K562 (cell line): ENCODE measurements around the gene TTLL10. TPM values are rescaled to one million over a fixed set of nuclear protein-coding genes. Genes with fewer than 3 reads are reported as not detected.

Experiments used
- CEBPZ ChIP-seq: fragments of 150-350 bp; IDR thresholded peaks from 2 replicates; pipeline ENCODE4 v1.6.1; 2014; ENCODE audit warnings: low read depth, mild to moderate bottlenecking, low read length, borderline replicate concordance
- FIP1L1 ChIP-seq: fragments of 200-400 bp; formaldehyde crosslinking; IDR thresholded peaks from 2 replicates; pipeline ENCODE4 v1.6.1; 2018; ENCODE audit warnings: mild to moderate bottlenecking, low read depth, low read length; ENCODE audit not compliant: poor library complexity, severe bottlenecking
- HDGF ChIP-seq: fragments of 450-650 bp; IDR thresholded peaks from 2 replicates; pipeline ENCODE4 v1.6.1; 2016
- LCOR ChIP-seq: sonication (generic); formaldehyde crosslinking; IDR thresholded peaks from 2 replicates; pipeline ENCODE4 v1.8.0; 2022; ENCODE audit warnings: mild to moderate bottlenecking, missing genetic modification reagents
- LEF1 ChIP-seq: fragments of 450-650 bp; IDR thresholded peaks from 2 replicates; pipeline ENCODE4 v1.6.1; 2016; ENCODE audit warnings: mild to moderate bottlenecking
- MAZ ChIP-seq, 2 experiments: fragments of 450-650 bp in 1 of 2; sonication (generic) in 1 of 2; formaldehyde crosslinking; IDR thresholded peaks in 1 of 2; conservative IDR thresholded peaks in 1 of 2; 2 replicates each; pipeline versions ENCODE4 v1.4.0 to v1.5.0; 2020; ENCODE audit warnings: mild to moderate bottlenecking in 1 of 2, missing genetic modification reagents in 1 of 2
- MNT ChIP-seq, 2 experiments: fragments of 450-650 bp; conservative IDR thresholded peaks; 2 replicates each; pipeline ENCODE4 v1.6.1; 2017; ENCODE audit warnings: mild to moderate bottlenecking in 2 of 2, moderate library complexity in 2 of 2
- MTA3 ChIP-seq: fragments of 450-650 bp; formaldehyde crosslinking; IDR thresholded peaks from 2 replicates; pipeline ENCODE4 v1.6.1; 2017; ENCODE audit warnings: mild to moderate bottlenecking, borderline replicate concordance
- RBBP5 ChIP-seq: fragments of 200-600 bp; sonication (generic); IDR thresholded peaks from 2 replicates; pipeline ENCODE4 v1.6.1; 2012; ENCODE audit warnings: borderline replicate concordance, mild to moderate bottlenecking, low read length, control low read depth, inconsistent platforms; ENCODE audit not compliant: insufficient read depth, poor library complexity, severe bottlenecking
- SPI1 ChIP-seq: IDR thresholded peaks from 2 replicates; pipeline ENCODE4 v1.6.1; 2011; ENCODE audit warnings: low read depth, low read length, control low read depth, borderline replicate concordance
- THRB ChIP-seq: fragments of 450-650 bp; formaldehyde crosslinking; conservative IDR thresholded peaks from 2 replicates; pipeline ENCODE4 v1.4.0; 2022; ENCODE audit warnings: mild to moderate bottlenecking, missing genetic modification characterization
- XRCC5 ChIP-seq: fragments of 200-400 bp; formaldehyde crosslinking; IDR thresholded peaks from 2 replicates; pipeline ENCODE4 v1.6.1; 2017; ENCODE audit warnings: low read depth, mild to moderate bottlenecking, low read length
- ZBTB2 ChIP-seq: fragments of 450-650 bp; IDR thresholded peaks from 2 replicates; pipeline ENCODE4 v1.6.1; 2016; ENCODE audit warnings: antibody characterized with exemption
- ZKSCAN3 ChIP-seq: fragments of 250-450 bp; sonication (Bioruptor Pico); IDR thresholded peaks from 2 replicates; pipeline ENCODE4 v1.4.0; 2020
- polyA plus RNA-seq, 8 experiments: library from polyadenylated mRNA; depleted of rRNA in 4 of 8; stranded (reverse) in 5 of 8; unstranded in 3 of 8; fragments of >200 nt; fragmentation: Nextera tagmentation in 2 of 8; fragmentation: Illumina TruSeq in 1 of 8; extraction: Ambion mirVana in 2 of 8; extraction: Trizol in 1 of 8; gene quantifications; 2 replicates each; pipeline versions ENCODE4 v1.2.1 to v1.2.3, GENCODE V29; 2011 to 2014; ENCODE audit warnings: inconsistent platforms in 1 of 8, missing spikeins in 1 of 8
- total RNA-seq, 7 experiments: library from RNA; depleted of rRNA in 6 of 7; stranded (reverse); fragments of >200 nt in 6 of 7; fragmentation: Illumina TruSeq in 2 of 7; extraction: Trizol in 2 of 7; gene quantifications; 2 replicates each; pipeline versions ENCODE4 v1.2.1 to v1.2.3, GENCODE V29; 2011 to 2021; ENCODE audit warnings: low replicate concordance in 1 of 7

The TTLL10 gene
- total and polyA plus RNA-seq, 9 of the 15 experiments (the other 6 are each of a cell fraction or from before 2014, with no cell fraction given): not detected

DNA sequence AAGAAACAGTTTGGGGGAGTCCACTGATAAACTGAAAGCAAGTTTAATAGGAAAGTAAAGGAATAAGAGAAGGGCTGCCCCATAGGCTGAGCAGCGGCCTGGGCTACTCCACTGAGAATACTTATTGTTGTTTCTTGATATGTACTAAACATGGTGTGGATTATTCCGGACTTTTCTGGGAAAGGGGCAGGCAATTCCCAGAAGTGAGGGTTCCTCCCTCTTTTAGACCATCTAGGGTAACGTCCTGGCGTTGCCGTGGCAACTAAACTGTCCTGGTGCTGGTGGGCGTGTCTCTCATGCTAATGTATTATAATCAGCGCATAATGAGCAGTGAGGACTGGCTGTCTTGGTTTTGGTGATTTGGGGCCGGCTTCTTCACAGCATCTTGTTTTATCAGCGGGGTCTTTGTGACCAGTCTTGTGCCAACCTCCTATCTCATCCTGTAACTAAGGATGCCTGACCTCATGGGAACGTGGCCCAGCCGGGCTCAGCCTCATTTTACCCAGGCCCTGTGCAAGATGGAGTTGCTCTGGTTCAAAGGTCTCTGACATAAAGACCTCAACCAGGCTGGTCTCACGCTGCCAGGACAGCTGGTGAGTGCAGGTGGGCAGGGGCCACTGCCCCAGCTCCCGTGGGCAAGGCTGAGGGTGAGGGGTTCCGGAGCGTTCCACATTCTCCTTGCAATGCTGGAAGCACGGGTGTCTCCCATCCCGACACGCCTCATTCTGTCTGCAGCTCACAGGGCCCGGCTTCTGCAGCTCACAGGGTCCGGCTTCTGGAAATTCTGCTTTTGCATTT, 38.1 kb upstream of the TTLL10 start (continued):
- no peak for TF ChIP-seq THRB (CRISPR knock-in tag)
- TF ChIP-seq ZKSCAN3 (CRISPR knock-in tag): no peak
- peak in 1 of 2 experiments; percentile 35; a peak in 1 of 4 replicates for TF ChIP-seq MAZ (CRISPR knock-in tag; conservative IDR thresholded peaks at IDR 0.05 in 1 of 2, IDR thresholded peaks at IDR 0.05 in 1 of 2)
- no peak for TF ChIP-seq LCOR
- no peak for TF ChIP-seq XRCC5
- TF ChIP-seq FIP1L1: no peak
- no peak for TF ChIP-seq HDGF
- TF ChIP-seq LEF1: peak; percentile 65; the same call in 1 of the 2 replicates
- no peak for TF ChIP-seq CEBPZ
- TF ChIP-seq ZBTB2: no peak
- TF ChIP-seq SPI1: peak; percentile 7; the same call in 1 of the 2 replicates
- no peak for TF ChIP-seq MTA3
- no peak for TF ChIP-seq RBBP5
- TF ChIP-seq MNT (conservative IDR thresholded peaks at IDR 0.05): no peak
